ENCODE data around the gene SLC66A1.

Gene SLC66A1

GRCh38 chr1:19374926-19375325, 62.8 kb downstream of the SLC66A1 start:
- TF ChIP-seq ZNF274 (IDR thresholded peaks at IDR 0.05; ENCODE audit: low read depth, low read length): no peak
- H3K4me3 ChIP-seq (ENCODE audit: low read length): no peak overlapping the region

GRCh38 chr1:19375631-19376400, 63.7 kb downstream of the SLC66A1 start:
- no peak overlapping the region for H3K4me3 ChIP-seq (ENCODE audit: low read length)
- no peak for TF ChIP-seq ZNF274 (IDR thresholded peaks at IDR 0.05; ENCODE audit: low read depth, low read length)

GRCh38 chr1:19376428-19377372, 64.6 kb downstream of the SLC66A1 start:
- no peak for TF ChIP-seq ZNF274 (IDR thresholded peaks at IDR 0.05; ENCODE audit: low read depth, low read length)
- H3K4me3 ChIP-seq (ENCODE audit: low read length): no peak overlapping the region

- no peak for TF ChIP-seq ZNF274 (IDR thresholded peaks at IDR 0.05; ENCODE audit: low read depth, low read length)
- no peak overlapping the region for H3K4me3 ChIP-seq (ENCODE audit: low read length)
Observed at GRCh38 chr1:19377812-19378718, 65.9 kb downstream of the SLC66A1 start.
